HG03565 (cell line): ENCODE measurements around the gene KLHL6.
A peak's percentile ranks its signal among the peaks of the same experiment; 100 is the strongest.
"Not testable (repeated sequence)": the region's sequence is repeated elsewhere in the genome, so short reads cannot be mapped to it uniquely, and the experiment has no call there.

Source experiments
- ATAC-seq: cut with Tn5 transposase; IDR thresholded peaks from one replicate; pipeline ENCODE4 v1.9.1; 2021; ENCODE audit warnings: mild to moderate bottlenecking, moderate library complexity; ENCODE audit not compliant: unreplicated experiment

Gene KLHL6

DNA sequence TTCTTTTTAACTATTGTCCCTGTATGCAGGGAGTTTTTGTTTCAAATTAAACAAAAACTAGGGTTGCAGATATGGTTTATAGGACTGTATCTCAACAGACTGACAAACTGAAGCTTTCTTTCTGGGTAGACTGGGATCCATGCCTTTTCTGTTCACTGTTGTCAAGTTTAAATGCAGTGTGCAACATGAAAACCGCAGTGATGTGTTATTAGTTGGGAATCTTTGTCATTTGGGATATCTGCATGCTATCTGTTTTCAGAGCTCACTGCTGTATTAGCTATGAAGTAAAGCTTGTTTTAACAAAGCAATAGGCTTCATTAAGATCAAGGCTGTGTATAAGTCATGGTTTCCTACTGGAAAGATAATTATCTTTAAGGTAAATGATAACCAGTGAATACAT is 105.7 kb downstream of the KLHL6 start:
- ATAC-seq: no peak

DNA sequence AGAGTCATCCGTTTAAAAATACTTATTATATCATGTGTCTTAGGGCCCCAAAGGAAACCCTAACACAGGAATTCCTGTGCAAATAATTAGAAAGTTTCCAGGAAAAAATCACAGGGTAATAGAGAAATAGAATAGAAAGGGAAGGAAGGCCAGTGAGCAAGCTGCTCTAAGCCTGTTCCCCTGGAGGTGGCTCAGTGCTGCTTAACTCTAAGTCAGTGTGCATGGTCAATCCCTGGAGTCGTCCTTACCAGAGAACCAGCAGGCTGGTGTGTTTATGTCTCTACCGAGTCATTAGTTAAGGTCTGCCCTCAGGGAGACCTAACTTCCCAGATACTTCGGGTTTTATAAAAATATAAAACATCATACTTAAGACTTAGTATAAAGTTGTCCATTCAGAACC is 106.1 kb downstream of the KLHL6 start:
- no peak for ATAC-seq

DNA sequence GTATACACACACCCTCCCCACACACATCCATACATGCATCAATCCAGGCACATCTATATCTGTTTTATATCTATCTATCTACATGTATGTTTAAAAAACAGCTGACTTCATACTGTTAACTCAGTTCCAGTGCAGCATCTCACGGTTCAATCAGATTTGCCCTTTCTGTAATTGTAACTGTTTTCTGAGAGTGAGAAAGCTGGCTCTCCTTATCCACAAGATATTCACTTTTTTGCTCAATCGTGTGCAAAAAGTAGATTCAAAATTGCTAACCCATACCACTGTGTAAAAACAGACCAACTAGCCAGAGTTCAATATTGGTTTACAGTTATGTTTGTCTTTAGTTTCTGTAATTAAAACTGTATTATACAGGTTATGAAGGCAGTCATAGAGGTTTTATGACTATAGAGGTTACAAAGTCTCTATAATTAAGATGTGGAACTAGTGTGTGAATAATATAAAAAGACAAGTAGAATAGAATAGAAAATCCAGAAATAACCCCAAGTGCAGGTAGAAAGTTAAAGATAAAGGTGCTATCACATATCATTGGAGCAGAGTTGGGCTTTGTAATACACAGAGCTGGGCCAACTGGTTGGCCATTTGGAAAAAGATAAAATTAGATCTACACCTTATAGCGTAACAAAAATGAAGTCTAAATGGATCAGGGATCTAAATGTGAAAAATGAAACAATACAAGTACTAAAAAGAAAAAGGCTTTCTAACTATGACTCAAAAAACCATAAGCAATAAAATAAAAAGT is 107.0 kb downstream of the KLHL6 start:
- ATAC-seq: no peak

DNA sequence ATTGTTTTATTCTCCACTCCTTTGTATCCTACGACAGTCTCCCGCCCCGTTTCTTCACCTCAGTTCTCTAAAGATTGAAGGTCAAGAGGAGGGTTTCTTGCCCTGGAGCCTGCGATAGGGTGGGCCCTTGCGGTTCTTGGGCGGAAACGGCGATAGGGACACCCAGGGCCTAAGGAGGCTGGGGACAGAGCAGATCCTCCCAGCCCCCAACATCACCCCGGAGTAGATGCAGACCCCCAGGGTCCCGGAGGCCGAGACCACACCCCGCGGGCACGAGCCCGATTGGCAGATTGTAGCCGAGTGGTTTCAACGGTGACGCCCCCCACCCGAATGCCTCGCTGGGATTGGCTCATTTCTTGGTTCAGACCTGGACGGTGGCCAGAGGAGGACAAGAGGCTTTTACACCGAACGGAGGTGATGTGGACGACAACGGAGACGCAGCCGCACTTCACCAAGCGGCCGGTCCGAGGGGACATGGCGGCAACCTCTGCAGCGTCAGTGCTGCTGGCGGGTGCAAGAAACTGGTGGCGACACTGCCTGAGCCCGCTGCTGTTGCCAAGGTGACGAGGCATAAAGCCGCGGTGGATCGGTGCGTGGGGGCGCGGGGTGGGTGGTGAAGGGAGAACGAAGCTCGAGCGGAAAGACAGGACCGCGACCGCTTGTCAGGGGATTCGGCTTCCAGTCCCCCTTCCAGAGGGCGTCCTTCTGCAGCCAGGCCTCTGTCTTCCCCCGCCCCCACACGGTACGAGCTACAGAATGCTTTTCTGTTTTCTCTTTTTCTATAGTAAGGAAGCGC is 108.1 kb downstream of the KLHL6 start:
- peak; percentile 71 for ATAC-seq

DNA sequence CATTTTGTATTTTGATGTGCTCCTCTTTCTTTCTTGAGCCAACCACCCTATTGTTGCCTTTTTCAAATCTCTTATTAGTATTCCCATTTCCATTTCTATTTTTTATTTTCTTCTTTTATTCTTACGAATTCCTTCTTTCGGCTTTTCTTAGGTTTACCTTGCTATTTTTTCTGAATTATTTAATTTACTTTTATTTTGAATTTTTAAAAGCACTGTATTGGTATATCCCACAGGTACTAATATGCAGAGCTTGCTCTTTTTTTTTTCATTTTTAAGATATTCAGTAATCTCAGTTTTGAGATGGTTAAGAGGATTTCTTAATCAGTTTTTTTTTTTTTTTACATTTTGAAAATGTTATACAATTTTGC is 108.7 kb downstream of the KLHL6 start:
- no peak for ATAC-seq

DNA sequence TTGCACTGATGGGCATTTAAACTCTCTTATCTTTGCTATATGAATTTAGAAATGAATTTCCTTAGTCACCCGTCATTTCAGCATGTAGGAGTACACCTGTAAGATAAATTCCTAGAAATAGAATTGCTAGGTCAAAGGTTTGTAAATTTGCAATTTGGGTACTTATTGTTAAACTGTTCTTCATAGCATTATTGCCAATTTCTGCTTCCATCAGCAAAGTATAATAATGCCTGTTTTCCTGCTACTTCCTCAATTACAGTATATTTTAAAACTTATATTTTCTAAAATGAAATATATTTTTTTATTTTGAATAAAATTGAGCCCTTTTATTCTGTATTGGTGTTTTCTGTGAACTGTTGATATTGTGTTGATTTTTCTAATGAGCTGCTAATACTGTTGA is 110.8 kb downstream of the KLHL6 start:
- no peak for ATAC-seq

DNA sequence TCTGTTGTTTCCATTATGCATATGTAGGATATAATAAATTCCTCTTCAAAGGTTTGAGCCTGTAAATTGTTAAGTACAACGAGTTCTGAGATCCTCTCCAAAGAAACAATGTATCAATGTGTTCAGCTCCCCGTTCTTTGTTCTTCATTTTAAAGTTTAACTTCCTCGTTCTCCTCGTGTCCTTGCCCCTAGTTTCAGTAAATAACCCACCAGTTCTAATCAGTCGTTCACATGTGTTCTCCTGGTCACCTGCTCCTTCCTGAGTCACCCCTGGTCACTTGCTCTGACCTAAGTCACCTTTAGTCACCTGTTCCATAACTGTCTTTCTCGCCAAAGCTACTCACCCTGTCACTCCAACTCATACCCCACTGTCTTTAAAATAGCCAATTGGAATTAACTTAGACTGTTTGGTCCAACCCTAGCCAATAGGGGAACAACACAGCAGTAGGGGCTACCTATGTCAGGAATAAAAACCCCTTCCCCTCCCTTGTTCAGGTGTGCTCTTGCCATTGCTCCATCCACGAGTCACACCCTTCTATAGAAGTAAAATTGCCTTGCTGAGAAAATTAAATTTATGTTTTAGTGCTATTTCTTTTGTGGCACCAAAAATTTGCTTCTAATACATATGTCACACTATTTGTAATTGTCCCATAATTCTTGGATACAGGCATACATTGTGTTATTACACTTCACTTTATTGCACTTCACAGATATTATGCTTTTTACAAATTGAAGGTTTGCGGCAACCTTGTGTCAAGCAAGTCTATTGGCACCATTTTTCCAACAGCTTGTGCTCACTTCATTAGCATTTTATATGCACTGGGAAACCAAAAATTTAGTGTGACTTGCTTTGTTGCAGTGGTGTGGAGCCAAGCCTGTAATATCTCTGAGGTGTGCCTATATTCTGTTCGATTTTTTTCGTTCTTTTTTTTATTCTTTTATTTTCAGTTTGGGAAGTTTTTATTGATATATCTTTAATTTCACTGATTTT is 111.8 kb downstream of the KLHL6 start:
- ATAC-seq: no peak

DNA sequence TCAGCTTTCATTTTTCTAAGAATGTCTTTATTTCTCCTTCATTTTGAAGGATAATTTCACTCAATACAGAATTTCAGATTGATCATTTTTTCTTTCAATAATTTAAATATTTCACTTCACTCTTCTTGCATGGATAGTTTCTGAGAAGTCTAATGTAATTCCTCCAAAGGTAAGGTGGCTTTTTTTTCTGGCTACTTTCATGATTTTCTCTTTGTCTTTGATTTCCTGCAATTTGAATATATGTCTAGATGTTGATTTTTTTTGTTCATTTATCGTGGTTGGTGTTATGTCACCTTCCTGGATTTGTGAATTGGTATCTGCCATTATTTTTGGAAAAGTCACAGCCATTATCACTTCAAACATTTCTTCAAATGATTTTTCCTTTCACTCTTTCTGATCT is 112.5 kb downstream of the KLHL6 start:
- no peak for ATAC-seq

DNA sequence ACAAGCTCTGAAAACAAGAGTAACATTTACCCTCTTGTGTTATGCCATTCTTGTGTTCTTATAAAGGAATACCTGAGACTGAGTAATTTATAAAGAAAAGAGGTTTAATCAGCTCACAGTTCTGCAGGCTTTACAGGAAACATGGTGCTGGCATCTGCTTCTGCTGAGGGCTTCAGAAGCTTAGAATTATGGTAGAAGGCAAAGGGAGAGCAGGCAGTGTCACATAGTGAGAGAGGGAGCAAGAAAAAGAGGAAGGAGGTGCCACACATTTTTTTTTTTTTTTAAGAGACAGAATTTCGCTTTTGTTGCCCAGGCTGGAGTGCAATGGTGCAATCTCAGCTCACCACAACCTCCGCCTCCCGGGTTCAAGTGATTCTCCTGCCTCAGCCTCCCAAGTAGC is 115.0 kb downstream of the KLHL6 start:
- not testable (repeated sequence) for ATAC-seq

DNA sequence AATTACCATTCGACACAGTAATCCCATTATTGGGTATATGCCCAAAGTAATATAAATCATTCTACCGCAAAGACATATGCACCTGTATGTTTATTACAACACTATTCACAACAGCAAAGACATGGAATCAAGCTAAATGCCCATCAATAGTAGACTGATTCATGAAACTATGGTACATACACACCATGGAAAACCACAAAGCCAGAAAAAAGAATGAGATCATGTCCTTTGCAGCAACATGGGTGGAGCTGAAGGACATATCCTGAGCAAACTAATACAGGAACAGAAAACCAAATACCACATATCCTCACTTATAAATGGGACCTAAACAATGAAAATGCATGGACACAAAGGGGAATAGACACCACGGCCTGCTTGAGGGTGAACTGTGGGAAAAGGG is 116.0 kb downstream of the KLHL6 start:
- no peak for ATAC-seq

DNA sequence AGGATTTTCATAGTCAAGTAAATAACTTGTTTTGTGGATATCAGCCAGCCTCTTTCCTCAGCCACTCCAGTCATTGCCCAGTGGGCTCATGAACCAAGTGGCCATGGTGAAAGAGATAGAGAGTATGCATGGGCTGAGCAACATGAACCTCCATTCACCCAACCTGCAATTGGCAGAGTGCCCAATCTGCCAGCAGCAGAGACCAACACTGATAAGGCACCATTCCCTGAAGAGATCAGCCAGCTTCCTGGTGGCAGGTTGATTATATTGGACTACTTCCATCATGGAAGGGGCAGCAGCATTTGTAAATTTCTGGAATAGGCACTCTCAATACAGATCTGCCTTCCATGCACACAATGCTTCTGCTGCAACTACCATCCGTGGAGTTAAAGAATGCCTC is 116.8 kb downstream of the KLHL6 start:
- no peak for ATAC-seq

DNA sequence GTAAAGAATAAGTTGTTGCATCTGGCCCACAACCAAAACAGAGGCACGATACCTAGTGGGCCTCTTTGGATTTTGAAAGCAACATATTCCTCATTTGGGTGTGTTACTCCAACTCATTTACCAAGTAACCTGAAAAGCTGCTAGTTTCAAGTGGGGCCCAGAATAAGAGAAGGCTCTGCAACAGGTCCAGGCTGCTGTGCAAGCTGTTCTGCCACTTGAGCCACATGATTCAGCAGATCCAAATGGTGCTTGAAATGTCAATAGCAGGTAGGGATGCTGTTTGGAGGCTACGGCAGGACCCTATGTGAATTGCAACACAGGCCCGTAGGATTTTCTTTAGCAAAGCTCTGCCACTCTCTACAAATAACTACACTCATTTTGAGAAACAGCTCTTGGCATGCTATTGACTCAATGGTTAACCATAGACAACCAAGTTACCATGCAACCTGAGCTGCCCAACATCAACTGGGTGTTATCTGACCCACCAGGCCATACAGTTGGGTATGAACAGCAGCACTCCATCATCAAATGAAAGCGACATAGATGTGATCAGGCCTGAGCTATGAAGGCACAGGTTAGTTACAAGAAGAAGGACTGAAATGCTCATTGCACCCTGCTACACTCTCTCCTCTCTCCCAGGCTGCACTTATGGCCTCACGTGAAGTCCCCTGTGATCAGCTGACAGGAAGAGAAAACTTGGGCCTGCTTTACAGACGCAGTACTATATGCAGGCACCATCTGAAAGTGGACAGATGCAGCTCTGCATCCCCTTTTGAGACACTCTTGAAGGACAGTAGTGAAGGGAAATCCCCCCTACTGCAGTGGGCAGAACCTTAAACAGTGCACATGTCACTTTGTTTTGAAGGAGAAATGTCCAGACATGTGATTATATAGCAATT is 117.6 kb downstream of the KLHL6 start:
- no peak for ATAC-seq
